ENCODE measurements around the gene TPK1. TPM values are rescaled to one million over a fixed set of nuclear protein-coding genes. Genes with fewer than 3 reads are reported as not detected.

Gene TPK1
- total and polyA plus RNA-seq, 2 of the 8 experiments (the other 6 are each of a cell fraction or from before 2014, with no cell fraction given): 1.9 to 2.7 TPM

DNA sequence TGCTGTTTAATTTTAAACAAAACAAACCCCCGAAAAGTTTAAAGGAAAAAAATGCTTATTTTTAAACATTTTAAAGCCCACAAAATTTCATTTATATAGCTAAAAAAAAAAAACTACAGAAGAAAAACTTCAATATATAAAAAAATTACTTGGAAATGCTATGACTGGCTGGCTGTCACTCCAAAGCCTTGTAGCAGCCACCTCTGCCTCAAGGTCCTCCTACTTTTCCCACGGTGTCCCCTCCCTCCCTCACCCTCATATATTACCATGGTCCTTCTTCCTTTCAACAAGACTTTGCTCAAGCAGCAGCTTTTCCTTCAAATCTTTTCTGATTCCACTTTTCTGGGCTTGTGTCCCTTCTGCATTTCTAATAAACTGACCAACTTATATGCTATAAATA lies 122.0 kb downstream of the TPK1 start:
- Histone ChIP-seq H2BK120ac (replicated peaks; ENCODE audit: low read depth, low read length) (no peak overlapping the region), H3K4ac (replicated peaks; ENCODE audit: insufficient read length, low read depth, low read length) (no peak overlapping the region), H3K27ac (ENCODE audit: low read depth, low read length) (no peak overlapping the region), H3K9ac (replicated peaks in 1 of 4; ENCODE audit: extremely low read depth in 1 of 4, low read depth in 3 of 4, low read length in 3 of 4) (no peak overlapping the region), H2BK15ac (ENCODE audit: low read length) (no peak overlapping the region), H4K91ac (replicated peaks; ENCODE audit: insufficient read length, low read length) (no peak overlapping the region), H3K18ac (ENCODE audit: extremely low read depth, low read length) (no peak overlapping the region), H3K23me2 (ENCODE audit: low read depth, low read length) (no peaks in the 10 kb centered on the region), H4K8ac (ENCODE audit: extremely low read depth, insufficient read depth, low read length) (no peak overlapping the region), H2AFZ (ENCODE audit: low read length) (no peak overlapping the region), H2BK5ac (ENCODE audit: low read depth, low read length) (no peak overlapping the region), H2BK12ac (ENCODE audit: low read depth, low read length) (no peak overlapping the region), H3K14ac (ENCODE audit: insufficient read length) (no peak overlapping the region), H3K36me3 (ENCODE audit: control insufficient read depth in 2 of 4, insufficient read depth in 4 of 4, low read length in 3 of 4) (no peaks in the 10 kb centered on the region), H2BK20ac (ENCODE audit: low read length) (no peak overlapping the region), H3K27me3 (replicated peaks in 1 of 4; ENCODE audit: control insufficient read depth in 3 of 4, extremely low read depth in 1 of 4, insufficient read depth in 3 of 4, low read length in 3 of 4) (no peaks in the 10 kb centered on the region), H4K20me1 (replicated peaks in 1 of 2; ENCODE audit: control insufficient read depth in 1 of 2, insufficient read depth in 2 of 2, low read length in 2 of 2) (no peaks in the 10 kb centered on the region), H2AK5ac (ENCODE audit: low read depth, low read length) (no peak overlapping the region), H3K4me1 (replicated peaks in 1 of 4; ENCODE audit: control insufficient read depth in 3 of 4, insufficient read depth in 4 of 4, low read length in 3 of 4) (no peaks in the 10 kb centered on the region), H3K9me3 (ENCODE audit: insufficient read depth in 2 of 2, low read depth in 1 of 2, low read length in 1 of 2) (peaks cover 0 to 5% of the 10 kb centered on the region in 2 experiments; a peak in 2 of 4 replicates), H3K79me2 (ENCODE audit: control insufficient read depth in 1 of 2, insufficient read depth in 2 of 2, low read length in 2 of 2) (no peaks in the 10 kb centered on the region), H3K4me2 (ENCODE audit: insufficient read depth in 1 of 2, low read depth in 2 of 2, low read length in 2 of 2) (no peak overlapping the region), H3K79me1 (ENCODE audit: low read depth, low read length) (no peaks in the 10 kb centered on the region), H4K5ac (ENCODE audit: insufficient read length, low read depth, low read length) (no peak overlapping the region), H3K4me3 (ENCODE audit: extremely low read depth in 1 of 4, insufficient read depth in 2 of 4, low read depth in 3 of 4, low read length in 4 of 4) (no peak overlapping the region), H3K23ac (ENCODE audit: insufficient read length) (no peak overlapping the region), H3K56ac (replicated peaks; ENCODE audit: insufficient read length, low read depth, low read length) (no peak overlapping the region)
- WGBS, 2 experiments (ENCODE audit: extremely low coverage in 1 of 2, insufficient coverage in 1 of 2, insufficient read length in 1 of 2, insufficient replicate concordance in 2 of 2, low coverage in 1 of 2, low lambda C conversion rate in 2 of 2, missing lambda C conversion rate in 1 of 2): 74% methylated on average over 2 of the region's 2 CpGs; no CpG with 5 or more reads in 1 of the 2 experiments
- no peak for TF ChIP-seq GABPA (IDR thresholded peaks at IDR 0.05; ENCODE audit: borderline replicate concordance, insufficient read depth, low read length)
- ChIA-PET CTCF (ENCODE audit: partially characterized antibody) (interaction anchor here (0.8 kb wide), 1 partner anchor 199 kb away, joined by 3 read pairs; no protein-coding TSS in a partner anchor), POLR2A (ENCODE audit: partially characterized antibody) (no interaction called here)
- no peak for DNase-seq (ENCODE audit: low read depth in 1 of 2, low spot score in 2 of 2)
- no peak for FAIRE-seq

Data from H1 (cell line).